IPS-NIHi11 (cell line): Measurements from ENCODE around the gene MAP2K1.

Experiments
- DNase-seq: peaks from one replicate; pipeline ENCODE4 v3.0.0; 2012; ENCODE audit warnings: mixed read lengths, low spot score

Gene MAP2K1

GRCh38 chr15:66394472-66394871, 7.8 kb downstream of the MAP2K1 start:
- DNase-seq: no peak

GRCh38 chr15:66394915-66395314, 8.2 kb downstream of the MAP2K1 start:
- no peak for DNase-seq

- no peak for DNase-seq
Measured at GRCh38 chr15:66399276-66399675, 12.6 kb downstream of the MAP2K1 start.

- no peak for DNase-seq
Measured at GRCh38 chr15:66400351-66400774, 13.7 kb downstream of the MAP2K1 start.

GRCh38 chr15:66401130-66402021, 14.7 kb downstream of the MAP2K1 start:
- no peak for DNase-seq

GRCh38 chr15:66402761-66403284, 16.1 kb downstream of the MAP2K1 start:
- DNase-seq: no peak

GRCh38 chr15:66403323-66403722, 16.6 kb downstream of the MAP2K1 start:
- no peak for DNase-seq

- DNase-seq: no peak
Measured at GRCh38 chr15:66404122-66404521, 17.4 kb downstream of the MAP2K1 start.

- peak; percentile 66 for DNase-seq
Measured at GRCh38 chr15:66404532-66404931, 17.8 kb downstream of the MAP2K1 start.

- DNase-seq: no peak
Measured at GRCh38 chr15:66405007-66405406, 18.3 kb downstream of the MAP2K1 start.

- no peak for DNase-seq
Measured at GRCh38 chr15:66405615-66406014, 18.9 kb downstream of the MAP2K1 start.

GRCh38 chr15:66408254-66408653, 21.5 kb downstream of the MAP2K1 start:
- no peak for DNase-seq

GRCh38 chr15:66408675-66409282, 22.1 kb downstream of the MAP2K1 start:
- DNase-seq: no peak

- DNase-seq: no peak
Measured at GRCh38 chr15:66409565-66410108, 22.9 kb downstream of the MAP2K1 start.

- no peak for DNase-seq
Measured at GRCh38 chr15:66411190-66411589, 24.5 kb downstream of the MAP2K1 start.

- DNase-seq: no peak
Measured at GRCh38 chr15:66412220-66412619, 25.5 kb downstream of the MAP2K1 start.

- no peak for DNase-seq
Measured at GRCh38 chr15:66413579-66413978, 26.9 kb downstream of the MAP2K1 start.

- DNase-seq: no peak
Measured at GRCh38 chr15:66415360-66415759, 28.6 kb downstream of the MAP2K1 start.

GRCh38 chr15:66417736-66418135, 31.0 kb downstream of the MAP2K1 start:
- no peak for DNase-seq

GRCh38 chr15:66419471-66419870, 32.8 kb downstream of the MAP2K1 start:
- no peak for DNase-seq

GRCh38 chr15:66422347-66422746, 35.6 kb downstream of the MAP2K1 start:
- no peak for DNase-seq

- DNase-seq: no peak
Measured at GRCh38 chr15:66423149-66423548, 36.4 kb downstream of the MAP2K1 start.
